Measurements from ENCODE around the gene SMURF1. TPM values are rescaled to one million over a fixed set of nuclear protein-coding genes. Genes with fewer than 3 reads are reported as not detected.

The SMURF1 gene
- total RNA-seq, 2 experiments from 2014 or later, result 30.0 to 32.4 TPM

- H3K36me3 Mint-ChIP-seq (ENCODE audit: low read depth), result peaks cover 83% of the 10 kb centered on the region
- no peak for ATAC-seq (ENCODE audit: poor library complexity)
- ChIA-PET POLR2A (interaction anchor here (0.7 kb wide), 1 partner anchor 12 kb away, joined by 5 read pairs; no protein-coding TSS in a partner anchor), CTCF (no interaction called here)
- no peaks in the 10 kb centered on the region for H3K4me1 Mint-ChIP-seq (ENCODE audit: low read depth)
- DNase-seq, result peak in 1 of 14 experiments; percentile 21
- no peaks in the 10 kb centered on the region for H3K9me3 Mint-ChIP-seq
- H3K4me1 ChIP-seq (ENCODE audit: insufficient read depth, low read length), result no peaks in the 10 kb centered on the region
- no peaks in the 10 kb centered on the region for H3K27me3 ChIP-seq (ENCODE audit: control insufficient read depth in 1 of 2, insufficient read depth in 2 of 2, low read length in 2 of 2)
- no peaks in the 10 kb centered on the region for H3K27me3 Mint-ChIP-seq
- H3K27ac ChIP-seq (ENCODE audit: low read depth in 1 of 2, low read length in 2 of 2), result no peak overlapping the region
- no peak overlapping the region for H3K27ac Mint-ChIP-seq
- peaks cover 70% of the 10 kb centered on the region for H3K36me3 ChIP-seq (ENCODE audit: insufficient read depth, low read length)
- intact Hi-C loops (cut with DNase I, micrococcal nuclease), result no loop called here
- H3K9me3 ChIP-seq (ENCODE audit: control insufficient read depth in 1 of 2, insufficient read depth in 1 of 2, low read length in 2 of 2), result no peaks in the 10 kb centered on the region
- no peak for TF ChIP-seq CTCF (IDR thresholded peaks at IDR 0.05)
- H3K4me3 Mint-ChIP-seq, result no peak overlapping the region
- H3K4me3 ChIP-seq (ENCODE audit: low read length), result no peak overlapping the region
These were observed 130.4 kb downstream of the SMURF1 start for GRCh38 chr7:99013266-99014112.

GRCh38 chr7:99012722-99013121, 131.2 kb downstream of the SMURF1 start:
- Histone ChIP-seq H3K27ac (ENCODE audit: low read depth in 1 of 2, low read length in 2 of 2) (no peak overlapping the region), H3K36me3 (ENCODE audit: insufficient read depth, low read length) (peaks cover 76% of the 10 kb centered on the region), H3K4me3 (ENCODE audit: low read length) (no peak overlapping the region), H3K27me3 (ENCODE audit: control insufficient read depth in 1 of 2, insufficient read depth in 2 of 2, low read length in 2 of 2) (no peaks in the 10 kb centered on the region), H3K4me1 (ENCODE audit: insufficient read depth, low read length) (no peaks in the 10 kb centered on the region), H3K9me3 (ENCODE audit: control insufficient read depth in 1 of 2, insufficient read depth in 1 of 2, low read length in 2 of 2) (no peaks in the 10 kb centered on the region)
- ATAC-seq (ENCODE audit: poor library complexity) (no peak), DNase-seq (no peak)
- Mint-ChIP-seq H3K4me1 (ENCODE audit: low read depth) (no peaks in the 10 kb centered on the region), H3K36me3 (ENCODE audit: low read depth) (peaks cover 85% of the 10 kb centered on the region), H3K27ac (no peak overlapping the region), H3K27me3 (no peaks in the 10 kb centered on the region), H3K4me3 (no peak overlapping the region), H3K9me3 (no peaks in the 10 kb centered on the region)
- ChIA-PET CTCF (no interaction called here), POLR2A (no interaction called here)
- no peak for TF ChIP-seq CTCF (IDR thresholded peaks at IDR 0.05)
- intact Hi-C loops (cut with DNase I, micrococcal nuclease), result no loop called here

- H3K9me3 ChIP-seq (ENCODE audit: control insufficient read depth in 1 of 2, insufficient read depth in 1 of 2, low read length in 2 of 2), result no peaks in the 10 kb centered on the region
- H3K27ac ChIP-seq (ENCODE audit: low read depth in 1 of 2, low read length in 2 of 2), result no peak overlapping the region
- ChIA-PET POLR2A (no interaction called here), CTCF (no interaction called here)
- no peak overlapping the region for H3K4me3 Mint-ChIP-seq
- DNase-seq (peak in 1 of 14 experiments; percentile 30), ATAC-seq (ENCODE audit: poor library complexity) (no peak)
- H3K36me3 Mint-ChIP-seq (ENCODE audit: low read depth), result peaks cover 89% of the 10 kb centered on the region
- TF ChIP-seq CTCF (IDR thresholded peaks at IDR 0.05), result no peak
- H3K4me3 ChIP-seq (ENCODE audit: low read length), result no peak overlapping the region
- no peaks in the 10 kb centered on the region for H3K4me1 Mint-ChIP-seq (ENCODE audit: low read depth)
- peaks cover 79% of the 10 kb centered on the region for H3K36me3 ChIP-seq (ENCODE audit: insufficient read depth, low read length)
- no peaks in the 10 kb centered on the region for H3K27me3 ChIP-seq (ENCODE audit: control insufficient read depth in 1 of 2, insufficient read depth in 2 of 2, low read length in 2 of 2)
- H3K27me3 Mint-ChIP-seq, result no peaks in the 10 kb centered on the region
- no peak overlapping the region for H3K27ac Mint-ChIP-seq
- intact Hi-C loops (cut with DNase I, micrococcal nuclease), result no loop called here
- no peaks in the 10 kb centered on the region for H3K9me3 Mint-ChIP-seq
- H3K4me1 ChIP-seq (ENCODE audit: insufficient read depth, low read length), result no peaks in the 10 kb centered on the region
These were observed 132.1 kb downstream of the SMURF1 start for GRCh38 chr7:99011706-99012404.

Measured in CD4-positive, alpha-beta T cell (primary cell).